SU-DHL-6 (cell line): ENCODE data around the gene FYB1.

Experiments
- H2AFZ ChIP-seq: fragments of 200-600 bp; sonication (generic); 2 replicates; pipeline ENCODE4 v1.6.1; 2014; ENCODE audit warnings: low read depth, mild to moderate bottlenecking, moderate library complexity, mixed read lengths, antibody characterized with exemption, low read length; ENCODE audit not compliant: severe bottlenecking
- H3F3A ChIP-seq: fragments of 200-600 bp; shearing (Covaris generic); 2 replicates; pipeline ENCODE4 v1.6.0; 2016; ENCODE audit warnings: antibody characterized with exemption, mild to moderate bottlenecking; ENCODE audit not compliant: insufficient read depth
- H3K27ac ChIP-seq: fragments of 200-600 bp; sonication (generic); 2 replicates; pipeline ENCODE4 v1.5.1; 2016; ENCODE audit warnings: low read depth, mild to moderate bottlenecking, low read length, moderate library complexity, mixed read lengths
- H3K27me3 ChIP-seq: fragments of 200-600 bp; sonication (generic), shearing (Covaris generic); 2 replicates; pipeline ENCODE4 v1.6.0; 2014; ENCODE audit warnings: mild to moderate bottlenecking, low read length
- H3K36me3 ChIP-seq: fragments of 200-600 bp; sonication (generic); 2 replicates; pipeline ENCODE4 v1.6.1; 2014; ENCODE audit warnings: mild to moderate bottlenecking, low read length, mixed read lengths
- H3K4me2 ChIP-seq: fragments of 300-600, 200-600 bp; shearing (Covaris generic), sonication (generic); 2 replicates; pipeline ENCODE4 v1.6.0; 2014; ENCODE audit warnings: low read length, low read depth, mild to moderate bottlenecking; ENCODE audit not compliant: poor library complexity, severe bottlenecking
- H3K4me3 ChIP-seq: fragments of 200-600 bp; sonication (generic); 2 replicates; pipeline ENCODE4 v1.5.1; 2014; ENCODE audit warnings: antibody characterized with exemption, low read length, mild to moderate bottlenecking, mixed read lengths; ENCODE audit not compliant: insufficient read depth, poor library complexity, severe bottlenecking
- H3K79me2 ChIP-seq: fragments of 200-600 bp; sonication (generic); 2 replicates; pipeline ENCODE4 v1.6.1; 2014; ENCODE audit warnings: mild to moderate bottlenecking, low read length, moderate library complexity; ENCODE audit not compliant: insufficient read depth
- H3K9ac ChIP-seq: fragments of 200-600 bp; sonication (generic); 2 replicates; pipeline ENCODE4 v1.7.0; 2014; ENCODE audit warnings: mild to moderate bottlenecking, low read length
- H3K9me2 ChIP-seq: fragments of 200-600 bp; sonication (generic); replicated peaks from 2 replicates; pipeline ENCODE4 v1.6.1; 2014; ENCODE audit warnings: low read length; ENCODE audit not compliant: insufficient read depth
- H3K9me3 ChIP-seq: fragments of 200-600 bp; sonication (generic); 2 replicates; pipeline ENCODE4 v1.6.1; 2014; ENCODE audit warnings: low read length, mixed read lengths; ENCODE audit not compliant: insufficient read depth
- H4K20me1 ChIP-seq: fragments of 200-600 bp; sonication (generic); 2 replicates; pipeline ENCODE4 v1.6.1; 2014; ENCODE audit warnings: low read depth, mild to moderate bottlenecking, antibody characterized with exemption, low read length, moderate library complexity, mixed read lengths
- EZH2phosphoT487 ChIP-seq: fragments of 200-600 bp; sonication (generic), shearing (Covaris generic); conservative IDR thresholded peaks from 2 replicates; pipeline ENCODE4 v1.6.1; 2018; ENCODE audit warnings: mild to moderate bottlenecking, antibody characterized with exemption, low read length, moderate library complexity, mixed read lengths
- TF ChIP-seq, protein P1 (sequence below): fragments of 200-600 bp; sonication (generic); IDR thresholded peaks from one replicate; pipeline ENCODE4 v1.5.1; 2017; ENCODE audit warnings: antibody characterized with exemption, mild to moderate bottlenecking, low read length, moderate library complexity; ENCODE audit not compliant: insufficient read depth, poor library complexity, severe bottlenecking

Gene FYB1

DNA sequence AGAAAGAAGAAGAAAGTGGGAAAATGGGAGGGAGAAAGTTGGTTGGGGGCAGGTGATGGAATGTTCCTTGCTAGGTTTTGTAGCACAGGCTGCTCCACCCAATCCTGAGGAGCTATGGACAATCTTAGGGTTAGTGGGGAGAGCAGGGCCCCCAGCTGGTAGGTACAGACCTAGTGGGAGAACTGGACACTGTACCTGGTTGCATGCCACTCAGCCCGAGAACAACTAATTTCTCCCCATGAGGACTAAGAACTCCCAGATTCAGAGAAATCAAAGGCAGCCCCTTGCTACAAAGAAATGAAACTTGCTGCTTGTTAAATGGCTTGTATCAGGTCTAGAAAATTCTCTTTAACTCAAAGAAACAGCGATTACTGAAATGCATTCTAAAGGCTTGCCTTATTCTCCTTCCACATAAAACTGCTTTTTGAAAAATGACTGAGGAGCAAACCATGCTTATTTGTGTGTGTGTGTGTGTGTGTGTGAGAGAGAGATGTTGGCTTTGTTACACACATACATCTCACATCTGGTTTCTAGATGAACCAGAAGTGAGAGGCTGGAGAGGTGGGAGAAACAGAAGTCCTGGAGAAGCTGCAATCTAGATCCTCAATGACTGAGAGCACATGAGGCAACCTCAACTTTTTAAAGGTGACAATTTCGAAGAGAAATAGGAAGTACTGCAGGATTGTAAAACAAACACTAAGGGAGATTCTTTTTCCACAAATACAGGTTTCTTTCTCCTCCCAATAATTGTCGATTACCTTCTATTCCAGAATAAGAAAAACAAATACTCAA, 28.9 kb downstream of the FYB1 start:
- no peak overlapping the region for H3K4me2 ChIP-seq
- H3K79me2 ChIP-seq, result no peaks in the 10 kb centered on the region
- H3K9me3 ChIP-seq, result no peaks in the 10 kb centered on the region
- no peaks in the 10 kb centered on the region for H3K27me3 ChIP-seq
- H3K4me3 ChIP-seq, result no peak overlapping the region
- H2AFZ ChIP-seq, result no peak overlapping the region
- no peaks in the 10 kb centered on the region for H4K20me1 ChIP-seq
- H3F3A ChIP-seq, result no peaks in the 10 kb centered on the region
- H3K36me3 ChIP-seq, result no peaks in the 10 kb centered on the region
- no peak overlapping the region for H3K9ac ChIP-seq
- no peaks in the 10 kb centered on the region for H3K9me2 ChIP-seq
- H3K27ac ChIP-seq, result no peak overlapping the region
- TF ChIP-seq, protein P1, sequence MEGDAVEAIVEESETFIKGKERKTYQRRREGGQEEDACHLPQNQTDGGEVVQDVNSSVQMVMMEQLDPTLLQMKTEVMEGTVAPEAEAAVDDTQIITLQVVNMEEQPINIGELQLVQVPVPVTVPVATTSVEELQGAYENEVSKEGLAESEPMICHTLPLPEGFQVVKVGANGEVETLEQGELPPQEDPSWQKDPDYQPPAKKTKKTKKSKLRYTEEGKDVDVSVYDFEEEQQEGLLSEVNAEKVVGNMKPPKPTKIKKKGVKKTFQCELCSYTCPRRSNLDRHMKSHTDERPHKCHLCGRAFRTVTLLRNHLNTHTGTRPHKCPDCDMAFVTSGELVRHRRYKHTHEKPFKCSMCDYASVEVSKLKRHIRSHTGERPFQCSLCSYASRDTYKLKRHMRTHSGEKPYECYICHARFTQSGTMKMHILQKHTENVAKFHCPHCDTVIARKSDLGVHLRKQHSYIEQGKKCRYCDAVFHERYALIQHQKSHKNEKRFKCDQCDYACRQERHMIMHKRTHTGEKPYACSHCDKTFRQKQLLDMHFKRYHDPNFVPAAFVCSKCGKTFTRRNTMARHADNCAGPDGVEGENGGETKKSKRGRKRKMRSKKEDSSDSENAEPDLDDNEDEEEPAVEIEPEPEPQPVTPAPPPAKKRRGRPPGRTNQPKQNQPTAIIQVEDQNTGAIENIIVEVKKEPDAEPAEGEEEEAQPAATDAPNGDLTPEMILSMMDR, result no peak
- no peak for TF ChIP-seq EZH2phosphoT487

DNA sequence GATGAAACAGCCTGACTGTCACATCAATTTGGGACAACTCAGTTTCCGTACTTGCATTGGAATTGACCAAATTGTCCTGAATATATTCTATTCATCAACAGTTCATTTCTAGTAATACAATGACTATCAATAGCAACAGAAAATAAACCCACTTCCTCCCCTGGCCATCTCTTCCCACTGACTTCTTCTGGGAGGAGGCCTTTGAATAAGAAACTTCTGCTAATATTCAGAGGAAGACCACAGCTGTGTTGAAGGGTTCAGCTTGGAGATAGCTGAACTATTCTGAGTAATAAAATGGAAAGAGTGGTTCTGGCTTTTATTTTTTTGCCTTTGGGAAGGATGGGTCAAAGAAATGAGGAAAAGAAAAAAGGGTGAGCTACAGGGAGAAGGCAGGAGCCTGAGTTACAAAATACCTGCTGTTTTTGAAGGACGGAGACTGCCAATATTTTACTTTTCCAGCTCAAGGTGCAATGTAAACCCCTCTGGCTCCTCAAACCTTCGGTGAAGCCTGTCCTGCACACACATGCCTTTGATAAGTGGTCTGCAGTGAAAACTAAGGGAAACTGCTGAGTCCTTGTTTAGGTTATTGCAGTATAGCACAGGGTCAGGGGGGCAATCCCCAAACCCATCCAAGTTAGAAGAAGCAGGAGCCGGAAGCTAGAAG, 29.9 kb downstream of the FYB1 start:
- H2AFZ ChIP-seq, result no peak overlapping the region
- H4K20me1 ChIP-seq, result no peaks in the 10 kb centered on the region

GRCh38 chr5:39187831-39188731, 31.3 kb downstream of the FYB1 start:
- H3K4me2 ChIP-seq, result no peak overlapping the region
- no peak overlapping the region for H3K27ac ChIP-seq
- no peaks in the 10 kb centered on the region for H3K79me2 ChIP-seq
- H3F3A ChIP-seq, result no peaks in the 10 kb centered on the region
- no peak overlapping the region for H2AFZ ChIP-seq
- no peaks in the 10 kb centered on the region for H3K9me3 ChIP-seq
- no peaks in the 10 kb centered on the region for H3K36me3 ChIP-seq
- no peak overlapping the region for H3K9ac ChIP-seq
- no peak for TF ChIP-seq EZH2phosphoT487
- TF ChIP-seq, protein P1, result no peak
- H4K20me1 ChIP-seq, result no peaks in the 10 kb centered on the region
- no peaks in the 10 kb centered on the region for H3K9me2 ChIP-seq
- no peaks in the 10 kb centered on the region for H3K27me3 ChIP-seq
- no peak overlapping the region for H3K4me3 ChIP-seq

More for the DNA sequence above, 29.9 kb downstream of the FYB1 start:
- no peak for TF ChIP-seq EZH2phosphoT487
- TF ChIP-seq, protein P1, result no peak
- Histone ChIP-seq H3K27me3 (no peaks in the 10 kb centered on the region), H3K27ac (no peak overlapping the region), H3K4me2 (no peak overlapping the region), H3K4me3 (no peak overlapping the region), H3K79me2 (no peaks in the 10 kb centered on the region), H3K36me3 (no peaks in the 10 kb centered on the region), H3F3A (no peaks in the 10 kb centered on the region), H3K9ac (no peak overlapping the region), H3K9me3 (no peaks in the 10 kb centered on the region), H3K9me2 (no peaks in the 10 kb centered on the region)
